Activated naive CD8-positive, alpha-beta T cell treated with anti-CD3 and anti-CD28 coated beads for 36 hours (primary cell): ENCODE data around the gene CAD. TPM values are rescaled to one million over a fixed set of nuclear protein-coding genes. Genes with fewer than 3 reads are reported as not detected.

Experiments used
- DNase-seq: peaks from one replicate; pipeline ENCODE4 v3.0.0; 2021
- H3K27ac Mint-ChIP-seq: one replicate; pipeline ENCODE4 v1.8.0; 2022; ENCODE audit warnings: mild to moderate bottlenecking, moderate library complexity, mixed read lengths
- H3K27me3 Mint-ChIP-seq: one replicate; pipeline ENCODE4 v1.8.0; 2022; ENCODE audit warnings: mild to moderate bottlenecking, mixed read lengths
- H3K36me3 Mint-ChIP-seq: one replicate; pipeline ENCODE4 v1.8.0; 2021; ENCODE audit warnings: mild to moderate bottlenecking, mixed read lengths
- H3K4me1 Mint-ChIP-seq: one replicate; pipeline ENCODE4 v1.8.0; 2021; ENCODE audit warnings: mixed read lengths
- H3K4me3 Mint-ChIP-seq: one replicate; pipeline ENCODE4 v1.8.0; 2022; ENCODE audit warnings: mild to moderate bottlenecking, moderate library complexity, mixed read lengths
- H3K9me3 Mint-ChIP-seq: one replicate; pipeline ENCODE4 v1.8.0; 2022; ENCODE audit warnings: mixed read lengths
- total RNA-seq, 2 experiments: library from RNA; stranded (reverse); gene quantifications; one replicate each; pipeline ENCODE4 v1.2.3, GENCODE V29; 2021

CAD gene
- total RNA-seq, 2 experiments from 2014 or later, result 134 TPM

DNA sequence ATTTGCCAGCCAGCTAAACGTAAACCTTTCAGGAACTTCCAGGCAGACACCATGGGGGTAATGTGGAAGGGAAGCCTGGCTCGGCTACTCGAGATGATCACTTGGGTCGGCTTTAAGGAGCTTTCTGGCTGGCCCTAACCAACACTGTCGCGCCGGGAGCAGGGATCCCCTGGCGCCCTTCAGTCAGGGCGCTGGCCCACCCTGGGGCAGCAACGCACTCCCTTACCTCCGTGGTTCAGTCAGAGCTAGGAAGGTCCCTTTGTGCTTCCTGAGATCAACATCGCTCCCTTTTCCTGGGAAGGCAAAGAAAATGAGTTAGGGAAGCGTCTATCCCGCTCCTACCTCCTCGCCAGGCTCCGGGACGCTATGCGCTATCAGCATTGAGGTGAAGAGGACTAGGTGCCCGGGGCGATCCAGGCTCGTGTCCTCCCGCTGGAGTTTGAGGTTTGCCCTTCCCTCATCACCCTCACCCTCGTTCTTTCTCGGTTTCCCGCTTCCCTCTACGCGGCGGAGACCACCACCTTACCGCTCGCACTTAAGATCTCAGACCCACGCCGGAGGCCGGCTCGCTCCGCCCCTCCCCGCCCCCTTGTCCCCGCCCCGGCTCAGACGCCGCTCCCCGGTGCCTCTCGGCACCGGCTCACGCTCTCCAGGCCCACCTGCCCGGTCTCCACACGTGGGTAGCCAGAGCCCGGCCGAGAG lies 5.8 kb upstream of the CAD start:
- no peaks in the 10 kb centered on the region for H3K9me3 Mint-ChIP-seq
- peak overlapping the region; percentile 98 for H3K4me3 Mint-ChIP-seq
- no peak for DNase-seq

GRCh38 chr2:27211943-27212625 lies 5.1 kb upstream of the CAD start, which contains the start of the genes ATRAID and SLC5A6:
Gene ATRAID, plus strand, starts transcription at chr2:27212041. Its CDS starts 328 bp downstream, at chr2:27212369.
Gene SLC5A6, minus strand, starts transcription at chr2:27212268. Its CDS starts 4,618 bp downstream, at chr2:27207650.
- Mint-ChIP-seq H3K27me3 (no peaks in the 10 kb centered on the region), H3K36me3 (peaks cover 32% of the 10 kb centered on the region), H3K27ac (peak within 1 kb of the TSS; percentile 99), H3K9me3 (no peaks in the 10 kb centered on the region), H3K4me3 (peak within 1 kb of the TSS; percentile 98), H3K4me1 (peaks cover 43% of the 10 kb centered on the region)
- DNase-seq, result peak; percentile 94

More for the DNA sequence above, 5.8 kb upstream of the CAD start:
- no peaks in the 10 kb centered on the region for H3K27me3 Mint-ChIP-seq
- peak overlapping the region; percentile 99 for H3K27ac Mint-ChIP-seq
- peaks cover 40% of the 10 kb centered on the region for H3K4me1 Mint-ChIP-seq
- peaks cover 25% of the 10 kb centered on the region for H3K36me3 Mint-ChIP-seq

GRCh38 chr2:27212626-27213471 lies 4.3 kb upstream of the CAD start:
- H3K27me3 Mint-ChIP-seq, result no peaks in the 10 kb centered on the region
- H3K27ac Mint-ChIP-seq, result peak overlapping the region; percentile 99
- peak; percentile 44 for DNase-seq
- H3K36me3 Mint-ChIP-seq, result peaks cover 39% of the 10 kb centered on the region
- peak overlapping the region; percentile 98 for H3K4me3 Mint-ChIP-seq
- peaks cover 41% of the 10 kb centered on the region for H3K4me1 Mint-ChIP-seq
- H3K9me3 Mint-ChIP-seq, result no peaks in the 10 kb centered on the region

- no peak overlapping the region for H3K27ac Mint-ChIP-seq
- no peak overlapping the region for H3K4me3 Mint-ChIP-seq
- H3K36me3 Mint-ChIP-seq, result peaks cover 49% of the 10 kb centered on the region
- DNase-seq, result no peak
- peaks cover 38% of the 10 kb centered on the region for H3K4me1 Mint-ChIP-seq
- H3K27me3 Mint-ChIP-seq, result no peaks in the 10 kb centered on the region
- H3K9me3 Mint-ChIP-seq, result no peaks in the 10 kb centered on the region
These were observed 2.2 kb upstream of the CAD start for GRCh38 chr2:27214941-27215340.

- no peaks in the 10 kb centered on the region for H3K9me3 Mint-ChIP-seq
- peaks cover 42% of the 10 kb centered on the region for H3K4me1 Mint-ChIP-seq
- peak overlapping the region; percentile 98 for H3K4me3 Mint-ChIP-seq
- DNase-seq, result no peak
- peak overlapping the region; percentile 97 for H3K27ac Mint-ChIP-seq
- H3K36me3 Mint-ChIP-seq, result peaks cover 57% of the 10 kb centered on the region
- H3K27me3 Mint-ChIP-seq, result no peaks in the 10 kb centered on the region
These were observed 592 bp upstream of the CAD start for GRCh38 chr2:27216416-27217137.

DNA sequence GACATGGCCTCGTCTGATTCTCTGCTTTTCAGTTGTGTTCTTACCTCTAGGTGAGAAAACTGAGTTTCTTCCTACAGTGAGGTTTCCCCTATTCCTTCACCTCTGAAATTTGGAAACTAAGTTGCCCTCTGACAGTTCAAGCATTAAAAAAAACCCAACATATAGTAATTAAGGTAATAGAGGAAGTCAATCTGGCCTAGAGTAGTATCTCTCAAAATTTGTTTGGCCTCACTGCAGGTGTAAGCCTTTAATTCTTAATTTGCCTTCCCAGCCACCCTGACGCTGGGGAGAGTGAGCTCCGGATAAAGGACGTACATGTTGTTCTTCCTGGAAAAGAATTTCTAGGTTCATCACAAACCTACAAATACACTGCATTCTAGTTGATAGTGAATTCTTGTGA lies 1.4 kb downstream of the CAD start:
- Mint-ChIP-seq H3K36me3 (peaks cover 61% of the 10 kb centered on the region), H3K27me3 (no peaks in the 10 kb centered on the region), H3K9me3 (no peaks in the 10 kb centered on the region), H3K4me1 (peaks cover 38% of the 10 kb centered on the region), H3K27ac (peak overlapping the region; percentile 97), H3K4me3 (peak overlapping the region; percentile 98)
- DNase-seq, result no peak

DNA sequence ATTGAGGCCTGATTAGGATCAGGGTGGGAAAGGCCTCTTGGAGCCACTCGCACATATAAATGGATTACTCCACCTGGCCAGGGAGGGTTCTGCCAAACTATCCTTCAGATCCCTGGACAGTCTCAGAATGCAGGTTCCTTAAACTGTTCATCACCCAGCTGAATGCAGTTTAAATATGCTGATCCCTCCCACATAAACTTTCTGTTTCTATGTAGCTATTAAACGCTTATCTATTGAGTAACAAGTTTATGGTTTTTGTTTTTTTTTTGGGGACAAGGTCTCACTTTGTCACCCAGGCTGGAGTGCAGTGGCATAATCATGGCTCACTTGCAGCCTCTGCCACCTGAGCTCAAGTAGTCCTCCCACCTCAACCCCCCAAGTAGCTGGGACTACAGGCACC lies 1.9 kb downstream of the CAD start:
- H3K36me3 Mint-ChIP-seq, result peaks cover 60% of the 10 kb centered on the region
- no peaks in the 10 kb centered on the region for H3K9me3 Mint-ChIP-seq
- peak overlapping the region; percentile 97 for H3K27ac Mint-ChIP-seq
- H3K27me3 Mint-ChIP-seq, result no peaks in the 10 kb centered on the region
- peaks cover 36% of the 10 kb centered on the region for H3K4me1 Mint-ChIP-seq
- no peak for DNase-seq
- peak overlapping the region; percentile 98 for H3K4me3 Mint-ChIP-seq

GRCh38 chr2:27220091-27220490 lies 2.9 kb downstream of the CAD start:
- Mint-ChIP-seq H3K4me3 (no peak overlapping the region), H3K36me3 (peaks cover 65% of the 10 kb centered on the region), H3K9me3 (no peaks in the 10 kb centered on the region), H3K27ac (no peak overlapping the region), H3K27me3 (no peaks in the 10 kb centered on the region), H3K4me1 (peaks cover 34% of the 10 kb centered on the region)
- DNase-seq, result no peak

DNA sequence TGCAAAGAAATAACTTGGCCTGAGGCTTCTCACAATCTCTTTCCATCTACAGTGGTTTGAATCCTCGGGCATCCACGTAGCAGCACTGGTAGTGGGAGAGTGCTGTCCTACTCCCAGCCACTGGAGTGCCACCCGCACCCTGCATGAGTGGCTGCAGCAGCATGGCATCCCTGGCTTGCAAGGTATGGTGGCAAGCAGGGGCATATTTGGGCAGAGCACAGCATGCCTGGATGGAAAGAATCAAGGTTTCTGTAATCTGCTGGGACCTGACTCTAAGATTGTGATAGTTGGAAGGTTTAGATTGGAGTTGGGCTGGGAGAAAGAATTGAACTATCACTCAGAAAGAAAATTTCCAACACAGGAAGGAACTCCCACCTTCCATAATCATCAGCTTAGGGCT lies 4.0 kb downstream of the CAD start:
- no peak overlapping the region for H3K27ac Mint-ChIP-seq
- no peaks in the 10 kb centered on the region for H3K9me3 Mint-ChIP-seq
- H3K27me3 Mint-ChIP-seq, result no peaks in the 10 kb centered on the region
- H3K36me3 Mint-ChIP-seq, result peaks cover 60% of the 10 kb centered on the region
- no peak for DNase-seq
- H3K4me1 Mint-ChIP-seq, result peaks cover 28% of the 10 kb centered on the region
- H3K4me3 Mint-ChIP-seq, result no peak overlapping the region

- peaks cover 21% of the 10 kb centered on the region for H3K4me1 Mint-ChIP-seq
- no peaks in the 10 kb centered on the region for H3K27me3 Mint-ChIP-seq
- no peak for DNase-seq
- peaks cover 52% of the 10 kb centered on the region for H3K36me3 Mint-ChIP-seq
- no peak overlapping the region for H3K27ac Mint-ChIP-seq
- H3K4me3 Mint-ChIP-seq, result no peak overlapping the region
- H3K9me3 Mint-ChIP-seq, result no peaks in the 10 kb centered on the region
These were observed 5.2 kb downstream of the CAD start for GRCh38 chr2:27222407-27222806.

DNA sequence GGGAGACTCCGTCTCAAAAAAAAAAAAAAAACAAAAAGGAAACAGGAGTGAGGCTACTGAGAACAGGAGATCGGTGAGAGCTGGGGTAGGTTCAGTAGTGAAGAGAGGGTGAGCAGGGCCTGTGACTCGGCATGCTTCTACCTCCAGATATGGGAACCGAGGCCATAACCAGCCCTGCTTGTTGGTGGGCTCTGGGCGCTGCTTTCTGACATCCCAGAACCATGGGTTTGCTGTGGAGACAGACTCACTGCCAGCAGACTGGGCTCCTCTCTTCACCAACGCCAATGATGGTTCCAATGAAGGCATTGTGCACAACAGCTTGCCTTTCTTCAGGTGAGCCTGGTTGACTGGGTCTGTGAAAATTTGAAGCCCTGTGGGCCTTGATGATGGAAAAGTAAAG lies 6.2 kb downstream of the CAD start:
- Mint-ChIP-seq H3K36me3 (peaks cover 42% of the 10 kb centered on the region), H3K4me3 (no peak overlapping the region), H3K4me1 (peaks cover 18% of the 10 kb centered on the region), H3K27ac (no peak overlapping the region), H3K27me3 (no peaks in the 10 kb centered on the region), H3K9me3 (no peaks in the 10 kb centered on the region)
- DNase-seq, result no peak

- no peak for DNase-seq
- no peak overlapping the region for H3K27ac Mint-ChIP-seq
These were observed 8.4 kb downstream of the CAD start for GRCh38 chr2:27225526-27225925.

GRCh38 chr2:27227501-27227900 lies 10.3 kb downstream of the CAD start:
- peaks cover 22% of the 10 kb centered on the region for H3K36me3 Mint-ChIP-seq
- no peaks in the 10 kb centered on the region for H3K9me3 Mint-ChIP-seq
- no peak for DNase-seq
- H3K27ac Mint-ChIP-seq, result no peak overlapping the region
- no peaks in the 10 kb centered on the region for H3K27me3 Mint-ChIP-seq
- H3K4me3 Mint-ChIP-seq, result no peak overlapping the region
- H3K4me1 Mint-ChIP-seq, result peaks cover 2% of the 10 kb centered on the region

More at GRCh38 chr2:27225526-27225925, 8.4 kb downstream of the CAD start:
- Mint-ChIP-seq H3K4me3 (no peak overlapping the region), H3K27me3 (no peaks in the 10 kb centered on the region), H3K4me1 (peaks cover 6% of the 10 kb centered on the region), H3K36me3 (peaks cover 29% of the 10 kb centered on the region), H3K9me3 (no peaks in the 10 kb centered on the region)

DNA sequence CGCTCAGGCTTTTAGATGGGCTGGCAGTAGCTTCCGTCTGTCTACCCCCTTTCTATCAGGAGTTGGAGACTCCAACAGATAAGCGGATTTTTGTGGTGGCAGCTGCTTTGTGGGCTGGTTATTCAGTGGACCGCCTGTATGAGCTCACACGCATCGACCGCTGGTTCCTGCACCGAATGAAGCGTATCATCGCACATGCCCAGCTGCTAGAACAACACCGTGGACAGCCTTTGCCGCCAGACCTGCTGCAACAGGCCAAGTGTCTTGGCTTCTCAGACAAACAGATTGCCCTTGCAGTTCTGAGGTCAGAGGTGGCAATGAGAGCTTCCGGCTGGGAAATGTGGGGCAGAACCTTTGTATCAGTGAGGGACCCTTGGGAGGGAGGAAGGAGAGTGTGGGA lies 14.8 kb downstream of the CAD start:
- peaks cover 23% of the 10 kb centered on the region for H3K36me3 Mint-ChIP-seq
- DNase-seq, result no peak
- H3K4me1 Mint-ChIP-seq, result no peaks in the 10 kb centered on the region
- H3K27ac Mint-ChIP-seq, result no peak overlapping the region
- H3K9me3 Mint-ChIP-seq, result no peaks in the 10 kb centered on the region
- H3K27me3 Mint-ChIP-seq, result no peaks in the 10 kb centered on the region
- H3K4me3 Mint-ChIP-seq, result no peak overlapping the region
